GM21717 (cell line): ENCODE measurements around the gene TRIP4.
A peak's percentile ranks its signal among the peaks of the same experiment; 100 is the strongest.
"Not testable (repeated sequence)": the region's sequence is repeated elsewhere in the genome, so short reads cannot be mapped to it uniquely, and the experiment has no call there.

Source experiments
- ATAC-seq: cut with Tn5 transposase; IDR thresholded peaks from one replicate; pipeline ENCODE4 v1.9.1; 2021; ENCODE audit warnings: mild to moderate bottlenecking, moderate library complexity; ENCODE audit not compliant: unreplicated experiment

TRIP4 gene

GRCh38 chr15:64387562-64388168, at the start of gene TRIP4:
Gene TRIP4, plus strand, starts transcription at chr15:64387836. Its CDS starts 28 bp downstream, at chr15:64387864.
- ATAC-seq: peak; percentile 93

DNA sequence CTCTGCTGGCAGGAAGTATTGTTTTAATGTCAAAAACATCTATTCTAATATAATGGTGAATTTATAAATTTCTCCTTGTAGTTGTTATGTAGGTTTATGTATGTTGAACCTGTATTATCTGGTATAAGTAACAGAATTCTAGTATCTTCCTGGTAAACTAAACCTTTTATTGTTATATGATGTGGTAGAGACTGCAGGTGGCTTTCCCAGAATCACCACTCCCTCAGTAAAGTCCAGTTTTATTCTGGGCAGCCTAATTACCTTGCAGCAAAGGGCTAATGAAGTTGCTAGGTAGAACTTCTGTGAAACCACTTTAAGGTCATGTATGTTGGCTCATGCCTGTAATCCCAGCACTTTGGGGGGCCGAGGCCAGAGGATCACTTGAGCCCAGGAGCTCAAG, 47.3 kb upstream of the TRIP4 start:
- no peak for ATAC-seq

DNA sequence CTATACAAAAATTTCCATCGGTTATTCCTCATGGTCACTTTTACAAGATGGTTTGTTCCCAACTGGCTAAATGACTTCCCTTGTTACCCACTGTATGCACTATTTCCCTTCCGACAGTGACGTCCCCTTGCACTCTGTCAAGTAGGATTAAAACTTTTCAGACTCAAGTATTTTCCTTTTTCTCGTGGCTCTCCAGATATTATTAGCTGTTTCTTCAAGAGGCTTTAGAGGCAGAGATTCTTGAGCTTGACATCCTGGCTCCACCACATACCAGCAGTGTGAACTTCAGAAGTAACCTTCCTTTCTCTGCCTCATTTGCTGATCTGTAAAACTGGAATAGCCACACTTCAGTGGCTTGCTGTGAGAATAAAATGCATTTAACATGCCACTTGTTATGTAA, 45.7 kb upstream of the TRIP4 start:
- ATAC-seq: no peak

- no peak for ATAC-seq
Observed at GRCh38 chr15:64343222-64343621, 44.4 kb upstream of the TRIP4 start.

DNA sequence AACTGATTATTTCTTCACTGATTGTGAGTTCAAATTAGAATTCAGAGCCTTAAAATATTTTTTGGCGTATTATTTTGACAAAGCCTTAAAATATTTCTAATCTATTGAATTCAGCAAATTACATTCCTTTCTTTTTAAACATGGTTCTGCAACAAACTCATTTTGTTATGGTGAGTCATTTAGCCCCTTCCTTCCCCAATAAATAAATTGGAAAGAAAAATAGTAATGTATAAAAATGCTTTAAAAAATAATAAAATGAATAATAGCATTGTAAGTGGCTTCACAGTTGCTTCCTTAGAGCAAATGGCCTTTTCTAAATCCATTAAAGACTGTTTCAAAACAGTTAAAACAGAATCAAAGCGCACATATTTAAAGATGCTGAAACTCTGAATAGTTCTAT, 43.8 kb upstream of the TRIP4 start:
- ATAC-seq: no peak

DNA sequence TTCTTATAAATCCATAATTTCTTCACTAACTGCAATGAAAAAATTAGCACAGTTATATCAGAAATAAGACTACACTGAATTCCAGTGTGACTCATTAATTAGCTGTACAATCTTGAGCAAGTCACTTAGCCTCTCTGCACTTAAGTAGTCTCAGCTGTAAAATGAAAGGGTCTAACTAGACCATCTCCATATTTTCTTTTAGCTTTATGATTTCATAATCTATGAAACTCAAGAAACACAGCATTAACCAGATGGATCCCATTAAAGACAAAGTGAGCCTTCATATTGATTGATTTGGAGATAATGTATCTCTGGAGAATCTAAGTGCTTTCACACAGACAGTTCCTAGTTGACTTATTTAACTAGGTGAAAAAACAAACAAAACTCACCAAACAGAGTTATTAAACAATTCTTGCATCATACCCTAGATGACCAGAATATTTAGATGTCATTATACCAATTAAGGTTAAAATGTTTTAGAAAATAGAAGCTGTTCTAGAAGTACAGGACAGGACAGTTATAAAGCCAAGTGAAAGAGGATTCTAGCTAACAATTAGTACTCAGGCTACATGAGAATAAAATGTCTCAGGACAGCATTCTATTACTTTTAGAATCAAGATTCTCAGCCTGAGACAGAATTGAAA, 42.9 kb upstream of the TRIP4 start:
- ATAC-seq: no peak

DNA sequence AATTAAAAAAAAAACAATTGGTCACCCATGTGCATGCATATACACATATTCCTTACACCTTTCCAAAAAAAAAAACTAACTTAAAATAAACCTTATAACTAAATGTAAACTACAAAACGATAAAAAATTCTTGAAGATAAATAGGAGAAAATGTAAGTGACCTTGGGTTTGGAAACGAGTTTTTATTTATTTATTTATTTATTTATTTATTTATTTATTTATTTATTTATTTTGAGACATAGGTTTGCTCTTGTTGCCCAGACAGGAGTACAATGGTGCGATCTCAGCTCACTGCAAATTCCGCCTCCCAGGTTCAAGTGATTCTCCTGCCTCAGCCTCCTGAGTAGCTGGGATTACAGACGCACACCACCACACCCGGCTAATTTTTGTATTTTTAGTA, 41.4 kb upstream of the TRIP4 start:
- ATAC-seq: not testable (repeated sequence)

GRCh38 chr15:64348455-64348854, 39.2 kb upstream of the TRIP4 start:
- no peak for ATAC-seq

GRCh38 chr15:64349375-64349774, 38.3 kb upstream of the TRIP4 start:
- ATAC-seq: no peak

GRCh38 chr15:64351265-64351664, 36.4 kb upstream of the TRIP4 start:
- no peak for ATAC-seq

- ATAC-seq: no peak
Observed at GRCh38 chr15:64354688-64355344, 32.8 kb upstream of the TRIP4 start.

DNA sequence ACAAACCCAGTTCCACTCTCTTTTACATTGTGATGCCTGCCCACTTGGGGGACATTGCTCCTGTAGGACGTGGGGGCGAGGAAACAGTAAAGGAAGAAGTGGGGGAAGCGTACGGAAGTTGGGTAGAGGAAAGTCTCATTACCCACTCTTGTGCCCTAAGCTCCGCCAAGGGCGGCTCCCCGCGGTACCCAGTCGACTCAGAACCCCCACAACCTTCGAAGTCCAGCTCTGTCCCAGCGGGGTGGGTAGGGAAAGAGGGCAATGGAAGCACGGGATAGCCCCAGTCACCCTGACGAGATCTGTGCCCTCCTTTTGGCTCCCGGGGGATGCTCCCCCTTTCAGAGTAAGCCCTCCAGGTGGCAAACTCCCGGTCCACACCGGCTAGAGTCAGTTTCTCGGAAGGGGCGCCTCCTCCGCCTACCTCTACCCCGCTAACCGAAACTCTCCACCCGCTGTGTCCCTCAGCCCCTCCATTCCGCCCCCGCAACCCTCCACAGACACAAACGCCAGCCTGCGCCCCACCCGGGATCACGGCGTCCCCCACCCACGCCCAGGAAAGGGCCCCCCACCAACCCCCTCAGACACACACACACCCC, 32.2 kb upstream of the TRIP4 start:
- ATAC-seq: peak; percentile 30

GRCh38 chr15:64355944-64356709, 31.5 kb upstream of the TRIP4 start, which contains the start of gene CSNK1G1:
Gene CSNK1G1, minus strand, starts transcription at chr15:64356173. Its CDS starts 55,674 bp downstream, at chr15:64300499.
- ATAC-seq: peak; percentile 92

- no peak for ATAC-seq
Observed at GRCh38 chr15:64356710-64357040, 31.0 kb upstream of the TRIP4 start.

DNA sequence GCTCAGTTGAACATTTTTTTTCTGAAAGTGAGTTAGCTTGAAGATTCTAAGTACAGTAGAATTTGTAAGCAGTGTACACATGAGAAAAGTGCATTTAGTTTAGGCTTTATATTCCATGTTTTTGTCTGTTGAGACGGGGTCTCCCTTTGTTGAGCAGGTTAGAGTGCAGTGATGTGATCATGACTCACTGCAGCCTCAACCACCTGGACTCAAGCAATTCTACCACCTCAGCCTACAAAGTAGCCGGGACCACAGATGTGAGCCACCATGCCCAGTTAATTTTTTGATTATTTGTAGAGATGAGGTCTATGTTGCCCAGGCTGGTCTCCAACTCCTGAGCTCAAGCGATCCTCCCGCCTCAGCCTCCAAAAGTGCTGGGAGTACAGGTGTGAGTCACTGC, 26.4 kb upstream of the TRIP4 start:
- no peak for ATAC-seq

- no peak for ATAC-seq
Observed at GRCh38 chr15:64369078-64369607, 18.5 kb upstream of the TRIP4 start.

GRCh38 chr15:64371383-64371782, 16.3 kb upstream of the TRIP4 start:
- not testable (repeated sequence) for ATAC-seq

DNA sequence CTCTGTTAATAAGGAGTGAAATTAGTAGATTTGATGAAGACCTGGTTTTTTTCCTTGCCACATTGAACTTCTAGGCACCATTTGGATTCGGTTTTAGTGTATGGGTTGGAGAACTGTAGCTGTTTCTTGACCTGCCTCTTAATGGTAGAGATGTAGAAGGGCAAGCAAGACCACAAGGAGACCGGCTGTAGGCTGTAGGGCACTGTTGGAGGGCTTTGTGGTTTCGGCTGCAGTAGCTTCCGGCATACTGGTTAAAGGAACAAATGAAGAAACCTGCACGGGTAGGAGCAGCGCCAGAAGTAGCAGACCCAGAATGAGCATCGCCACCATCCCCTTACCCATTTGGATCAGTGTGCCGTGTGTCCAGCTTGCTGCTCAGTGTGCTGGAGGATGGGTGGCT, 14.3 kb upstream of the TRIP4 start:
- no peak for ATAC-seq

DNA sequence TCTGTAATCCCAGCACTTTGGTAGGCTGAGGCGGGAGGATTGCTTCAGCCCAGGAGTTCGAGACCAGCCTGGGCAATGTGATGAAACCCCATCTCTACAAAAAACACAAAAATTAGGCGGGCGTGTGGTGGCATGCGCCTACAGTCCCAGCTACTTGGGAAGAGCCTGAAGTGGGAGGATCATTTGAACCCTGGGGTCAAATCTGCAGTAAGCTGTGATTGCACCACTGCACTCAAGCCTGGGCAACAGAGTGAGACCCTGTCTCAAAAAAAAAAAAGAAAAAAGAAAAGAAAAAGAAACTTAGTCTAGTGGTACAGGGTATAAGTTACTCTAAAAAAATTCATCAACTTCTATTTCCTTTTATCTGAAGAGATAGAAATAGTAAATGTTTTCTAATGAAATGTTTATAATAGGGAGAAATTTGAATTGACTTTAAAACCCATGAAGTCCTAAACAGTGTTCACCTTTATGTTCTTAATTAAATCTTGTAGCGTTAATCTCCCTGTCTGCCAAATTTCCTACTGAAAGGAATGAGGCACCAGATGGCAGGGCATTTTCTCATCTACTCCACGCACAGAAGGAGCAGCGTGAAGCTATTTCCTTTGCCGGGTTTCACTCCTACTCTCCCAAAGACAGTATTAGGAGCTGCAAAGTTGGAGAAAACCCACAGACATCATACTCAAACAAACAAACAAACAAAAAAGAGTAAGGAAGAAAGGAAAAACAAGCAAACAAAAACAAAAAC, 8.2 kb upstream of the TRIP4 start:
- ATAC-seq: no peak
